Subcutaneous adipose tissue (tissue), 4 donors: ENCODE measurements around the gene FAAP24. TPM values are rescaled to one million over a fixed set of nuclear protein-coding genes. Genes with fewer than 3 reads are reported as not detected.

Source experiments
- total RNA-seq, 4 donors: library from RNA; depleted of rRNA; stranded (reverse); fragments of >200 nt; gene quantifications; one replicate each; pipeline ENCODE4 v1.1.0, GENCODE V29; 2016
- TF ChIP-seq, protein P1 (sequence below): fragments of 450-650 bp; IDR thresholded peaks from one replicate; pipeline ENCODE4 v1.5.1; 2016; ENCODE audit warnings: low read depth, mild to moderate bottlenecking, control low read depth, antibody characterized with exemption, moderate library complexity

FAAP24 gene
- total RNA-seq, 4 donors from 2014 or later: 0.75 to 3.9 (median 2.3) TPM

DNA sequence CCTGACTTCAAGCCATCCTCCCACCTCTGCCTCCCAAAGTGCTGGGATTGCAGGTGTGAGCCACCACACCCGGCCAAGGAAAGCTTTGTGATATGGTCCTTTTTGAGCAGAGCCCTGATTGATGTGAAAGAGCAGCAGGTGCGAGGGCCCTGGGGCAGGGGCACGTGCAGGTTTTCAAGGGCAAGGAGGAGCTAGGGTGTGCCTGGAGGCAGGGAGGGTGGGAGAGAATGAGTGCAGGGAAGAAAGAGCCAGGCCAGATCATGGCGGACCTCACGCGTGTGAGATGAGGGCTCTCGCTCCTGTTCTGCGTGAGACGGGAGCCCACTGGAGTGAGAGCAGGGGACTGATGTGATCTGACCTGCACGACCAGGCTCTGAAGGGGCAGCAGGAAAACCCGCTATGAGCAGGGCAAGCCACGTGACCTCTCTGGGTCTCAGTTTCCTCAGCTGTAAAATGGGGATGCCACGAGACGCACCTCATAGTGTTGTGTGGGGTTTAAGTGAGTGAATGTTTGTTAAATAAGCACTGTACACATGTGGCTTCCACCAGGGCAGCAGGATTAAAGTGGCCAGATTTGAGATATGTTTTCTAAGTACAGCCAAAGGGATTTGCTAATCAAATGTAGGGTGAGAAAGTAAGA is 25.8 kb downstream of the FAAP24 start:
- TF ChIP-seq, protein P1, sequence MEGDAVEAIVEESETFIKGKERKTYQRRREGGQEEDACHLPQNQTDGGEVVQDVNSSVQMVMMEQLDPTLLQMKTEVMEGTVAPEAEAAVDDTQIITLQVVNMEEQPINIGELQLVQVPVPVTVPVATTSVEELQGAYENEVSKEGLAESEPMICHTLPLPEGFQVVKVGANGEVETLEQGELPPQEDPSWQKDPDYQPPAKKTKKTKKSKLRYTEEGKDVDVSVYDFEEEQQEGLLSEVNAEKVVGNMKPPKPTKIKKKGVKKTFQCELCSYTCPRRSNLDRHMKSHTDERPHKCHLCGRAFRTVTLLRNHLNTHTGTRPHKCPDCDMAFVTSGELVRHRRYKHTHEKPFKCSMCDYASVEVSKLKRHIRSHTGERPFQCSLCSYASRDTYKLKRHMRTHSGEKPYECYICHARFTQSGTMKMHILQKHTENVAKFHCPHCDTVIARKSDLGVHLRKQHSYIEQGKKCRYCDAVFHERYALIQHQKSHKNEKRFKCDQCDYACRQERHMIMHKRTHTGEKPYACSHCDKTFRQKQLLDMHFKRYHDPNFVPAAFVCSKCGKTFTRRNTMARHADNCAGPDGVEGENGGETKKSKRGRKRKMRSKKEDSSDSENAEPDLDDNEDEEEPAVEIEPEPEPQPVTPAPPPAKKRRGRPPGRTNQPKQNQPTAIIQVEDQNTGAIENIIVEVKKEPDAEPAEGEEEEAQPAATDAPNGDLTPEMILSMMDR: no peak

DNA sequence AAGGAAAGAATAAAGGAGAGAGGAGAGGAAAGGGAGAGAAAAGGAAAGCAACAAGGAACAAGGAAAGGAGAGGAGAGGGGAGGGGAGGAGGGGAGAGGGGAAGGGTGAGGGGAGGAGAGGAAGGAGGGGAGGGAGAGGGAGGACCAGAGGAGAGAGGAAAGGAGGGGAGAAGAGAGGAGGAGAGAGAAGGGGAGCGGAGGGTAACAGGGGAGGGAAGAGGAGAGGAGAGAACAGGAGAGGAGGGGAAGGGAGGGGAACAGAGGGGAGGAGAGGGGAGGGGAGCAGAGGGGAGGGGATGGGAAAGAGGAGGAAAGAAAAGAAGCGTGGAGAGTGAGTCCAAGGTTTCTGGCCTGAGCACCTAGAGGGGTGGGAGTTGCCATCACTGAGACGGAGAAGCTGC is 26.7 kb downstream of the FAAP24 start:
- TF ChIP-seq, protein P1: no peak

DNA sequence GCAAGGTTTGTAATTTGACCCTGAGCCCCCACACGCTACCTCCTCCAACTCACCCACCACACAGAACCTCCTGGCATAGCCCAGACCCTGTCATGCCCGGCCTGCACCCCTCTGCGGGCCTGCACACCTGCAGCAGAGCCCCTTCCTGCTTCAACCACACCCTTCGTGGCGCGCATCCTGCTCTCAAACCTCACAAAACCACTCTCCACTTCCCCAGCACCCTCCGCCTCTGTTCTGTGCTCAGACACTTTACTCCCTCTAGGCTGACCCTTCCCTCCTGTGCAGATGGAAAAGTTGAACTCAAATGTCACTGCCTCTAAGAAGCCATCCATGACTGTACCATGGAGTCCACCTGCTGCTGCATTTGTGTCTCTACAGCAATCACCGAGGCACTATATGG is 28.5 kb downstream of the FAAP24 start:
- TF ChIP-seq, protein P1: no peak

DNA sequence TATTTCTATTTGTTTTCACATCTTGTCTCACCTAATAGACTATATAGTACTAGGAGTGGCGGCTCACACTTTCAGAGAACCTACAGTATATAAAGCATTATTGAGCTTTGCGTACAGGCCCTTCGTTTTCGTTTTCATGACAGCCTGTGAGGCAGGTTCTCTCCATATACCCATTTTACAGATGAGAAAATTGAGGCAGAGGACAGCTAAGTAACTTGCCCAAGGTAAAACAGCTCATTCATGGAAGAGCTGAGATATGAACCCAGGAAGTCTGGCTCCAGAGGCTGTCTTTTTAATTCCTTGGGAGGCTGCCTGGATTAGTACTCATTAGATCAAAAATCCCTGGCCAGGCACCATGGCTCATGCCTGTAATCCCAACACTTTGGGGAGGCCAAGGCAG is 28.9 kb downstream of the FAAP24 start:
- TF ChIP-seq, protein P1: no peak

DNA sequence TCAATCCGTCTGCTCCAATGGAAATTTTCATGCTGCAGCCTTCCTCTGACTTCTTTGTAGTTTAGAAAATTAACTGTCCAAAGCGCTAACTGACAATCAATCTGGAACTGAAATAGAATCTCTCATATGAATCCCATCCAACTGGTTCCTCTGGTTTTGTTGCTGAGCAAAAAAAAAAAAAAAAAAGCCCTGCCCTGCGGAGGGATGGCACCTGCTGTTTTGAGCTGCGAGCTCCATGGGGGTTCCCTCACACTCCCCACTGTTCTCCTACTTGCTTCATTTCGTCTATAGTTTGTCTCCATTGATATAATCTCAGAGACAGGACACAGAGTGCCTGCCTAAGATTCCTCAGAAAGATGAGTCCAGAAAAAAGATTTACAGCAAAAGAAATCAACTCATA is 33.4 kb downstream of the FAAP24 start:
- TF ChIP-seq, protein P1: no peak

DNA sequence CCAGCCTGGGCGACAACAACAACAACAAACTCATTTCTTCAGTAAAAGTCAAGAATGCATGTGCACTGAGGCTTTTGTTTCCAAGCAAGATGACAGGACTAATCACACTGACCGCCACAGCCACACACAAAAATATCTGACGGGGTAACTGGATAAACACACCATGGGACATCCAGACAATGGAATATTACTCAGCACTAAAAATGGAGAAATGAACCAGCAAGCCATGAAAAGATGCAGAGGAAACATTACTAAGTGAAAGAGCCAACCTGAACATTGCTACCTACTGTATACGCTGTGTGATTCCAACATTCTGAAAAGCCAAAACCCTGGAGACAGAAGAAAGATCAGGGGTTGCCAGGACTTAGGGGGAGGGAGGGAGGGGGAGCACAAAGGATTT is 36.7 kb downstream of the FAAP24 start:
- TF ChIP-seq, protein P1: no peak

DNA sequence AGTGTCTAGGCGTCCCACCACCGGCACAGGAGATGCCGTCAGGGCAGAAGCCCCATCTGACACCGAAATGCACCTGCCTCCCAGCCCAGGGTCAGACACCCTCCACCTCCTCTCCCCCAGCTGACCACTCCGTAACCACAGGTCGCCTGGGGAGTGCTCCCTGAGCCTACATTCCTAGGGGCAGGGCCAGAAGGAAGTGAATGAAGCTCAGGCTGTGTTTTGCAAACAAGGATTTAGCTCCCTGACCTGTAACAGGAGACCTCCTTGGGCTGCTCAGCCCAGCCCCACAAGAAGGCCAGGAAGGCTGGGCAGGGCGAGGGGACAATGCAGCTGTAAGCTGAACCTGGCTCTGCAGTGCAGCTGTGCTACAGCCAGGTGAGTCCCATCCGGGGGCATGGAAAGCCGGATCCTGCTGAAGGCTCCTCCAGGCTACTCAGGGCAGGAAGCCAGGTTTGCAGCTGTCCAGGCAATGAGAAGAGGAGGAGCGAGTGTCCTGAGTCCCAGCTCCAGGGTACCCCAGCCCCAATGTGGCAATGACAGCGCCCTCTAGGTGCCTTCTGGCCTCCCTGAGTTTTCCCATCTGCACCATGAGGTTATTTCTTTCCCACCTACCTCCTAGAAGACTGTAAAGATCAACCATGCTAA is 50.6 kb downstream of the FAAP24 start:
- TF ChIP-seq, protein P1: no peak
